Thyroid gland (tissue), 4 donors: Measurements from ENCODE around the gene HEPHL1. TPM values are rescaled to one million over a fixed set of nuclear protein-coding genes. Genes with fewer than 3 reads are reported as not detected.
"Not testable (repeated sequence)": the region's sequence is repeated elsewhere in the genome, so short reads cannot be mapped to it uniquely, and the experiment has no call there.

Source experiments
- DNase-seq, 2 donors: peaks; one replicate each; pipeline ENCODE4 v3.0.0-alpha.2; 2019
- H3K27ac ChIP-seq, 3 donors: fragments of 200-600 bp; sonication (generic); 1 replicate in 2 of 3; 2 replicates in 1 of 3; pipeline ENCODE4 v1.5.1; 2016 to 2019; ENCODE audit warnings: mild to moderate bottlenecking in 1 of 3, moderate library complexity in 1 of 3
- H3K27me3 ChIP-seq: fragments of 200-600 bp; sonication (generic); one replicate; pipeline ENCODE4 v1.5.1; 2019
- H3K36me3 ChIP-seq, 2 donors: fragments of 200-600 bp; sonication (generic); one replicate each; pipeline ENCODE4 v1.5.1; 2016 to 2019
- H3K4me1 ChIP-seq, 2 donors: fragments of 200-600 bp; sonication (generic); one replicate each; pipeline ENCODE4 v1.5.1; 2017 to 2019
- H3K4me3 ChIP-seq, 3 donors: fragments of 200-600 bp; sonication (generic); replicated peaks in 1 of 3; 1 replicate in 2 of 3; 2 replicates in 1 of 3; pipeline ENCODE4 v1.5.1; 2016; ENCODE audit warnings: mild to moderate bottlenecking in 1 of 3
- H3K9me3 ChIP-seq: fragments of 200-600 bp; sonication (generic); one replicate; pipeline ENCODE4 v1.5.1; 2017
- CTCF ChIP-seq, 6 experiments: fragments of 200-600 bp in 3 of 6; fragments of 450-650 bp in 3 of 6; sonication (generic) in 3 of 6; IDR thresholded peaks; one replicate each; pipeline ENCODE4 v1.5.1; 2016 to 2019; ENCODE audit warnings: antibody characterized with exemption in 6 of 6, mild to moderate bottlenecking in 2 of 6, inconsistent platforms in 1 of 6, moderate library complexity in 1 of 6
- POLR2A ChIP-seq, 2 donors: fragments of 450-650 bp; IDR thresholded peaks; one replicate each; pipeline ENCODE4 v1.6.1; 2017; ENCODE audit warnings: antibody characterized with exemption in 2 of 2, mild to moderate bottlenecking in 2 of 2, moderate library complexity in 1 of 2
- WGBS, 2 donors: methylation state at CpG; one replicate each; pipeline ENCODE4 v1.1.5; 2017; 5-methylcytosine and 5-hydroxymethylcytosine counted together
- intact Hi-C: fragments of 100-400 bp; cut with DNase I; formaldehyde crosslinking; loops from one replicate; pipeline ENCODE4 v1.15.1; 2023
- total RNA-seq, 4 donors: library from RNA; depleted of rRNA; stranded (reverse); fragments of >200 nt; gene quantifications; one replicate each; pipeline ENCODE4 v1.2.3, GENCODE V29; 2016

The HEPHL1 gene
- under 1 TPM in 2 of 4 donors, not detected in 2; 0.21 to 0.24 TPM for total RNA-seq

- no peaks in the 10 kb centered on the region for H3K9me3 ChIP-seq
- TF ChIP-seq CTCF (IDR thresholded peaks at IDR 0.05): no peak
- TF ChIP-seq POLR2A (IDR thresholded peaks at IDR 0.05): no peak
- no peak within 1 kb of the TSS for H3K4me3 ChIP-seq
- intact Hi-C loops: no loop called here
- 68 to 72% methylated on average over 11 of the region's 11 CpGs for WGBS, 2 donors
- H3K27ac ChIP-seq: no peak within 1 kb of the TSS
- peaks cover 0 to 5% of the 10 kb centered on the region in 2 donors for H3K4me1 ChIP-seq
- DNase-seq: peak; percentile 6 to 30
- no peaks in the 10 kb centered on the region for H3K36me3 ChIP-seq
- H3K27me3 ChIP-seq: no peaks in the 10 kb centered on the region
These were observed at the start of gene HEPHL1 for GRCh38 chr11:94020777-94021481. Gene HEPHL1, plus strand, starts transcription at chr11:94021354. Its CDS starts 15 bp downstream, at chr11:94021369.

- H3K36me3 ChIP-seq: no peaks in the 10 kb centered on the region
- H3K4me1 ChIP-seq: no peaks in the 10 kb centered on the region
- WGBS, 2 donors: 50 to 55% methylated on average over 2 of the region's 2 CpGs
- no peak overlapping the region for H3K27ac ChIP-seq
- TF ChIP-seq CTCF (IDR thresholded peaks at IDR 0.05) (no peak), POLR2A (IDR thresholded peaks at IDR 0.05) (no peak)
- DNase-seq: no peak
- H3K9me3 ChIP-seq: no peaks in the 10 kb centered on the region
- intact Hi-C loops: no loop called here
- H3K27me3 ChIP-seq: no peaks in the 10 kb centered on the region
- H3K4me3 ChIP-seq: no peak overlapping the region
These were observed 48.4 kb upstream of the HEPHL1 start for GRCh38 chr11:93972790-93973189.

- intact Hi-C loops, H3K9me3 ChIP-seq, H3K27ac ChIP-seq, H3K4me3 ChIP-seq, H3K27me3 ChIP-seq, H3K4me1 ChIP-seq, DNase-seq, H3K36me3 ChIP-seq: not testable (repeated sequence)
- 59 to 71% methylated on average over 7 of the region's 7 CpGs for WGBS, 2 donors
These were observed 47.7 kb upstream of the HEPHL1 start for GRCh38 chr11:93973322-93974051.

GRCh38 chr11:93974759-93975158 is 46.4 kb upstream of the HEPHL1 start:
- Histone ChIP-seq H3K27me3 (no peaks in the 10 kb centered on the region), H3K9me3 (no peaks in the 10 kb centered on the region), H3K4me3 (no peak overlapping the region), H3K4me1 (no peaks in the 10 kb centered on the region), H3K36me3 (no peaks in the 10 kb centered on the region), H3K27ac (no peak overlapping the region)
- intact Hi-C loops: no loop called here
- DNase-seq: no peak
- TF ChIP-seq CTCF (IDR thresholded peaks at IDR 0.05): no peak
- TF ChIP-seq POLR2A (IDR thresholded peaks at IDR 0.05): no peak

- 54 to 79% methylated on average over 3 of the region's 3 CpGs for WGBS, 2 donors
- H3K36me3 ChIP-seq, intact Hi-C loops, H3K9me3 ChIP-seq, H3K4me1 ChIP-seq, H3K27me3 ChIP-seq, H3K27ac ChIP-seq, H3K4me3 ChIP-seq, DNase-seq: not testable (repeated sequence)
These were observed 44.4 kb upstream of the HEPHL1 start for GRCh38 chr11:93976577-93977254.
